Cardiac muscle cell (in vitro differentiated cells and primary cell): ENCODE measurements around the gene TSHZ1. TPM values are rescaled to one million over a fixed set of nuclear protein-coding genes. Genes with fewer than 3 reads are reported as not detected.

Experiments
- DNase-seq, 2 donors: peaks; one replicate each; pipeline versions ENCODE4 v3.0.0 to v3.0.0-alpha.2; 2010 to 2017; ENCODE audit warnings: low read depth in 1 of 2, low spot score in 1 of 2
- H3K27ac ChIP-seq: fragments of 200-600 bp; sonication (generic); 2 replicates; pipeline ENCODE4 v1.5.1; 2016
- H3K27me3 ChIP-seq: fragments of 200-600 bp; sonication (generic); 2 replicates; pipeline ENCODE4 v1.6.0; 2016; ENCODE audit warnings: control low read depth
- H3K36me3 ChIP-seq: fragments of 200-600 bp; sonication (generic); 2 replicates; pipeline ENCODE4 v1.5.1; 2016; ENCODE audit warnings: control low read depth
- H3K4me1 ChIP-seq: fragments of 200-600 bp; sonication (generic); 2 replicates; pipeline ENCODE4 v1.8.1; 2017; ENCODE audit warnings: low read depth, mild to moderate bottlenecking, mixed run types
- H3K4me3 ChIP-seq: fragments of 200-600 bp; sonication (generic); 2 replicates; pipeline ENCODE4 v1.5.1; 2016; ENCODE audit warnings: mild to moderate bottlenecking
- H3K9me3 ChIP-seq: fragments of 200-600 bp; sonication (generic); 2 replicates; pipeline ENCODE4 v1.5.1; 2017; ENCODE audit warnings: low read depth, mild to moderate bottlenecking, control low read depth
- polyA plus RNA-seq: library from polyadenylated mRNA; unstranded; fragments of >200 nt; fragmentation: Nextera tagmentation; extraction: Ambion mirVana; gene quantifications from 2 replicates; pipeline ENCODE4 v1.2.1, GENCODE V29; 2016
- total RNA-seq: library from RNA; depleted of rRNA; stranded (reverse); fragments of >200 nt; gene quantifications from 2 replicates; pipeline ENCODE4 v1.2.3, GENCODE V29; 2016
- TF ChIP-seq, protein P1 (sequence below): IDR thresholded peaks from 2 replicates; pipeline ENCODE4 v1.5.1; 2012; ENCODE audit warnings: low read depth, mild to moderate bottlenecking, low read length

TSHZ1 gene
- total and polyA plus RNA-seq, 2 experiments from 2014 or later = 6.5 to 13.5 TPM

DNA sequence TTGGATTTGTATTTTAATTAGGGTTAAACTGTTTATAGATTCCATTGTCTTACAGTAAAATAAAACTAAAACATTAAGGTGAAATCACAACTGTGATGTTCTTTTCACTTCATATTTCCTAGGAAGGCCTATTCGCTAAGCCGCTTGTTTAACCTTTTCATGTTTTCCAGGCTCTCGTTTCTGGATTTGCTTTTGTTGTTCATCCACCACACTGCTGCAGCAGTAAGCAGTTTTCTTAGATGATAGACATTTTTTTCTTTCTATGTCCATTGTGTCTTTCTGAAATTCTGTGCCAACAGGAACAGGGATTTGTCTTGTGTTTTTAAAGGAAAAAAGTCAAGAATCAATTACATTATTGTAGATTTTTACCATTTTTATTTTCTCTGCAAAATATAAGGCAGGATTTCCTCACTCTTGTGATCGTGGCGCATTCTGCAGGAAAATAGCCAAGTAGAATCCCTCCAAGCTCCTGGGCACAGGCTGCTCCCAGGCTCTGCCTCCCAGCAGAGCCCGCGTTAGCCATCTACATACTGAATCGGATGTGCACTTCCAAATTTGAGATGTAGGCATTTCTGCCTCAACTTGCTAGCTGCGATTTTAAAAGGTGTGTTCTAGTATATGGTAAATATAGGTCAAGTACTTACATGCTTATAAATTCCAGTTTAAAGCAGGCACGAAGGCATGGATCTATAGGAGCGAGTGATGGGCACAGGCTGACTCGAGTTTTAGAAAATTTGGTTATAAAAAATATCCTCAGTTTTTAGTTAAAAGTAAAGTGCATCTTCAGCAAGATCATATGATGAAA is 10.2 kb downstream of the TSHZ1 start:
- H3K4me1 ChIP-seq = peaks cover 11% of the 10 kb centered on the region
- no peaks in the 10 kb centered on the region for H3K27me3 ChIP-seq
- no peak overlapping the region for H3K4me3 ChIP-seq
- no peak for DNase-seq
- H3K27ac ChIP-seq = no peak overlapping the region
- H3K36me3 ChIP-seq = no peaks in the 10 kb centered on the region
- TF ChIP-seq, protein P1, sequence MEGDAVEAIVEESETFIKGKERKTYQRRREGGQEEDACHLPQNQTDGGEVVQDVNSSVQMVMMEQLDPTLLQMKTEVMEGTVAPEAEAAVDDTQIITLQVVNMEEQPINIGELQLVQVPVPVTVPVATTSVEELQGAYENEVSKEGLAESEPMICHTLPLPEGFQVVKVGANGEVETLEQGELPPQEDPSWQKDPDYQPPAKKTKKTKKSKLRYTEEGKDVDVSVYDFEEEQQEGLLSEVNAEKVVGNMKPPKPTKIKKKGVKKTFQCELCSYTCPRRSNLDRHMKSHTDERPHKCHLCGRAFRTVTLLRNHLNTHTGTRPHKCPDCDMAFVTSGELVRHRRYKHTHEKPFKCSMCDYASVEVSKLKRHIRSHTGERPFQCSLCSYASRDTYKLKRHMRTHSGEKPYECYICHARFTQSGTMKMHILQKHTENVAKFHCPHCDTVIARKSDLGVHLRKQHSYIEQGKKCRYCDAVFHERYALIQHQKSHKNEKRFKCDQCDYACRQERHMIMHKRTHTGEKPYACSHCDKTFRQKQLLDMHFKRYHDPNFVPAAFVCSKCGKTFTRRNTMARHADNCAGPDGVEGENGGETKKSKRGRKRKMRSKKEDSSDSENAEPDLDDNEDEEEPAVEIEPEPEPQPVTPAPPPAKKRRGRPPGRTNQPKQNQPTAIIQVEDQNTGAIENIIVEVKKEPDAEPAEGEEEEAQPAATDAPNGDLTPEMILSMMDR = no peak
- no peaks in the 10 kb centered on the region for H3K9me3 ChIP-seq

DNA sequence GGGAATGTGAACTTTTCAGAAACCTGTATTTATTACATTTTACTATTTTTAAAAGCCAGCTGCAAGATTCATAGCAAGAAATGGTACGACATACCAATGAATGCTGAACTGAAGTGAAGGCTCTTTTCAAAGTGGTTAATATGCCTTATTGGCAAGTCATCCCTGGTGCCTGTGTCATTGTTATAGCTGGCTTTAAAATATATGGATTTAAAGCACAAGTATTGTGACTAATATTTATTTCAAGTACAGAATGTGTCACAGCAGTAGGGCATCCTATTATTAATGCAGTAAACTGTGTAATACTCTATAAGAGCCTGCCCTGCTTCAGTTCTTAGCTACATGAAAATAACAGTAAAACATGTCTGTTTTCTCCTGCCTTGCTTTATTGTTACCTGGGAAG is 10.8 kb downstream of the TSHZ1 start:
- Histone ChIP-seq H3K27me3 (no peaks in the 10 kb centered on the region), H3K27ac (no peak overlapping the region), H3K9me3 (no peaks in the 10 kb centered on the region), H3K36me3 (no peaks in the 10 kb centered on the region), H3K4me1 (peaks cover 16% of the 10 kb centered on the region), H3K4me3 (no peak overlapping the region)
- TF ChIP-seq, protein P1 = no peak
- DNase-seq = no peak

DNA sequence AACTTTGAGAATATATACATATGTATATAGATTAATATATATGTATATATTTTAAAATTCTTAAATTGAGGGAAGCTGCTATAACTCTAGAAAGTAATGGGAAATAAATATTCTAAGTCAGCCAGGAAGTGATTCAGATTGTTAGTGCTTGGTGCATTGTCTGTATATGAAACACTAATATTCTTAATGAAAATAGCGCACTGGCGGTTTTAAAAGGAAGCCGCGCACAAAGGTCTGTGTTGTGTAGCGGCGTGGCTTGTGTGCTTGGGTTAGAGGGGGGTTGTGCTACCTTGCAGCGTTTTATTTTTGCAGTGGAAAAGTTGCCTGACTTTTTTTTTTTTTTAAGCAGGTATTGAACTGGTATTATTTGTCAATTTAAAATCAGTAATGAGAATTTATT is 11.3 kb downstream of the TSHZ1 start:
- Histone ChIP-seq H3K4me1 (peaks cover 21% of the 10 kb centered on the region), H3K9me3 (no peaks in the 10 kb centered on the region), H3K36me3 (no peaks in the 10 kb centered on the region), H3K27ac (no peak overlapping the region), H3K4me3 (no peak overlapping the region), H3K27me3 (no peaks in the 10 kb centered on the region)
- TF ChIP-seq, protein P1 = no peak
- no peak for DNase-seq

DNA sequence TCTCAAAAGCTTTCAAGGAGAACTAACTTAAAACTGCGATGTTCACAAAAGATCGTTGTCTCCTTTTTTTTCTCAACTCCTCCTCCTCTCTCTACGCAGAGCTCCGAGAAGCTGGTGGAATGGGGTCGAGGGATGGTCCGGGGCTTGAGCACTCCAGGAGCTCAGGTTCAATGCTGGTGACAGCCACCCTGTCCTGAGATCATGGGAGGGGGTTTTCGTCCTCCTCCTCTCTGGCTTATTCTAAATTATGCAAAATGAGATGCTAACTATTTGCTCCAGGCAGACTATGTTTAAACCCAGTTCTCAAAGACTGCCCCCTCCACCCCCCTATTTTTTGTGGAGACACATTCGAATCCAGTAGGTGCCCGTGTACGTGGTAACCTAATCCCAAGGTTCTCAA is 11.8 kb downstream of the TSHZ1 start:
- Histone ChIP-seq H3K4me3 (no peak overlapping the region), H3K27me3 (no peaks in the 10 kb centered on the region), H3K4me1 (peaks cover 27% of the 10 kb centered on the region), H3K27ac (no peak overlapping the region), H3K36me3 (no peaks in the 10 kb centered on the region), H3K9me3 (no peaks in the 10 kb centered on the region)
- DNase-seq = no peak
- TF ChIP-seq, protein P1 = no peak

DNA sequence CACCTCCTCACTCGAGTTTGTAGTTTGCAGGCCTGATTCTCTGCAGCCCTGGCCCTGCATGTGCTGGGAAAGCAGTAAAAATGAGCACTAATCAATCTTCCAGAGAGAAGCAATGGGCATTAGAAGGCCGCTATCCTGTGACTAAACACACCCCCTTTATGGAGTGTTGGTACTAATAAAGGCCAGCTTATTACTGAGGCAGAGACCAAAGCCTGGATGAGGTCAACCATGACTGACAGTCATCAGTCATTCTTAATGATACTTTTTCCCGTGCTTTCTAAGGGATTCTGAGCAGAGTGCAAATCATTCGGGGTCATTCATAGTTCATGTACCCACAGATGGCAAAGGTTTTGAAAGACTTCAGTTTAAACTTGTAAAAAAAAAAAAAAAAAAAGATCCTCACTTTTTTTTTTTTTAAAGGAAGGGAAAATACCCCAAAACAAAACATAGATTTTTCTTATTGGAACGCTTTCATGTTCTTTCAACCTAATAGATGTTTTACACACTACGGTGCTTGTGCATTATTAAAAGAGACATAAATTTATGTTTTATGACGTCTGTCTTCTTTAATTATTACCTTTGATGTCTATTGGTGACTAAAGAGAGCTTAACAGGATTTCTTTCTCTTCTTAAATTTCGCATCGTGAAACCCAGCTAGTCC is 13.2 kb downstream of the TSHZ1 start:
- Histone ChIP-seq H3K9me3 (no peaks in the 10 kb centered on the region), H3K36me3 (no peaks in the 10 kb centered on the region), H3K4me1 (peaks cover 28% of the 10 kb centered on the region), H3K27ac (peak overlapping the region; percentile 42), H3K27me3 (no peaks in the 10 kb centered on the region), H3K4me3 (no peak overlapping the region)
- TF ChIP-seq, protein P1 = no peak
- no peak for DNase-seq
